Measurements from ENCODE around the gene ANKRD37.

- TF ChIP-seq BHLHE40 (IDR thresholded peaks at IDR 0.05; ENCODE audit: borderline replicate concordance) (no peak), FOXM1 (IDR thresholded peaks at IDR 0.05; ENCODE audit: borderline replicate concordance) (no peak), HDGF (IDR thresholded peaks at IDR 0.05; ENCODE audit: borderline replicate concordance) (no peak), SP1 (IDR thresholded peaks at IDR 0.05) (no peak), L3MBTL2 (conservative IDR thresholded peaks at IDR 0.05) (no peak), FOXA1 (IDR thresholded peaks at IDR 0.05) (no peak), ARNT (IDR thresholded peaks at IDR 0.05) (no peak), FOXK2 (IDR thresholded peaks at IDR 0.05) (no peak), NFRKB (IDR thresholded peaks at IDR 0.05) (no peak), ELF4 (IDR thresholded peaks at IDR 0.05) (no peak), SUZ12 (IDR thresholded peaks at IDR 0.05) (no peak), CTBP1 (IDR thresholded peaks at IDR 0.05; ENCODE audit: borderline replicate concordance) (no peak), LEF1 (IDR thresholded peaks at IDR 0.05; ENCODE audit: borderline replicate concordance) (no peak), ZNF384 (IDR thresholded peaks at IDR 0.05) (no peak)
These were observed 16.3 kb upstream of the ANKRD37 start for GRCh38 chr4:185380320-185380719.
